Cerebellar nuclear complex (tissue), 1 donor: ENCODE data around the gene RPP30.
"Not testable (repeated sequence)": the region's sequence is repeated elsewhere in the genome, so short reads cannot be mapped to it uniquely, and the experiment has no call there.

Experiments
- DNase-seq, 2 experiments: peaks; one replicate each; lab custom pipeline; 2025; lab: John Stamatoyannopoulos, UW

The RPP30 gene

GRCh38 chr10:90917238-90917967, 45.6 kb downstream of the RPP30 start:
- no peak for DNase-seq

GRCh38 chr10:90917968-90918318, 46.2 kb downstream of the RPP30 start:
- no peak for DNase-seq

DNA sequence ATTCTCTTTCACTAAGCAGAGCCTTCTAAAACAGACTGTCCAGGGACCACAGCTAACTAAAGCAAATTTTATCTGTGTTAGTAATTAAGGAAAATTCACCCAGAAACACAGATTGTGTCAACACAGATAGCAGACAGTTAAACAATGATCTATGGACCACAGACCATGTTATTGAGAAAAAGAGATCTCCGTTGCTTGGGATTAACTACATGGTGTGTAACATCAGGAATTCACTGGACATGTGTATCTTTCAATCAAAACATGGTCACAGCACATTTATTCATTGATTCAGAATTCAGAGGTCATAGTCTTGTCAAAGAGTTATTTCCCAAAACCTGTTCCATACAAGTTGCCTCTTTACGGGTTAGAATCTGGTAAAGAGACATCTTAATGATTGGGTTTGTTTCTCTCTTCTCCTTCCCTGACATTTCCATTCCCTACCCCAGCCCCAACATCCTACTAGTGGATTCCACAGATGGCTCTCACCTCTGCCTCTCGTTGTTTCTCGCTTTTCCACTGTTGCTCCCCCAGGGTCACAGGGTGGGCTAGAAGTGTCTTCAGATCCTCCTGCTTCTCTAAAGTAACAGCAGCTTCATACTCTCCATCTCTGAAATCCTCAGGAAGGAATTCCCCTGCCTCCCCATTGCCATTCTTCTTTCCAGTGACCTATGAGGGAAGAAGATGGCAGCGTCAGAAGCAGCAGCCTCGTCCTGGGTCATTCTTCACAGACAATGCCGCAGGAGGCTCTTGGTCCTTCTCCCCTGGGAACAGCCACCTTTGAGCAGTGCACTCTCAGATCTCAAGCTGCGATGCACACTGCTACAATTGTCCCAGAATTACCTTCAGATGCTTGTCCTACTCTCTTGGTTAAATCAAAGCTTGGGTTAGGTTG, 48.2 kb downstream of the RPP30 start:
- no peak for DNase-seq

DNA sequence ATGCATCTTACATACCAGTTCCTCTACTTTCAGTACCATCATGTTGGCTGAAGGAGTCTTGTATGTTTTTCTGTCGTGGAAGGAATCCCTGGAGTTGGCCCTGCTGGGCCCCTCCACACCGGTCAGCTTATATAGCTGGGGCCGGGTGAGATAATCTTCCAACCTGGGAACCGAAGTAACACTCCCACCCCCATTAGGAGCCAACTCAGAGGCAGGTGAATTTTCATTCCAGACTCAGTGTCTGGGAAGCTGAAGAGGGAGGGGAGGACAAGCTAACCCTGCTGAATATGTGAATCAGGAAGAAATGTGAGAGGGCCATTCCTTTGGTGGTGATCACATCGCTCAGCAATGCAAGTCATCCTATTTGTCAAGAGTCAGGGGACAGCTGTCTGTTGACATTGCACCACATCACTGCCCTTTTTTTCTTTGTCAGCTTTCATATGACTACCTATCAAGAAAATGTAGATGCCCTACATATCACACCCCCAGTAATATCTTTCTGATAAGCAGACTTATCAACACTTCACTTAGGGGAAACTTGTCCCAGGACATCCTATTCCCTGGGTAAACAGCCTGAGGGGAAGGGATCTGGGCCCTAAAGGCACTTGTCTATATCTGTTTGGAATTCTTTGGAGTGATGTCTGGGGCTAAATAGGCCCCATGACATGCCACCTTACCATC, 49.4 kb downstream of the RPP30 start, which contains the start of gene ANKRD1:
TSS of gene ANKRD1 (minus strand) at position 102 of the 681 bp plus-strand sequence. CDS start at position 42, 60 bp downstream.
- no peak for DNase-seq

- no peak for DNase-seq
Measured at GRCh38 chr10:90921906-90922305, 50.1 kb downstream of the RPP30 start.

DNA sequence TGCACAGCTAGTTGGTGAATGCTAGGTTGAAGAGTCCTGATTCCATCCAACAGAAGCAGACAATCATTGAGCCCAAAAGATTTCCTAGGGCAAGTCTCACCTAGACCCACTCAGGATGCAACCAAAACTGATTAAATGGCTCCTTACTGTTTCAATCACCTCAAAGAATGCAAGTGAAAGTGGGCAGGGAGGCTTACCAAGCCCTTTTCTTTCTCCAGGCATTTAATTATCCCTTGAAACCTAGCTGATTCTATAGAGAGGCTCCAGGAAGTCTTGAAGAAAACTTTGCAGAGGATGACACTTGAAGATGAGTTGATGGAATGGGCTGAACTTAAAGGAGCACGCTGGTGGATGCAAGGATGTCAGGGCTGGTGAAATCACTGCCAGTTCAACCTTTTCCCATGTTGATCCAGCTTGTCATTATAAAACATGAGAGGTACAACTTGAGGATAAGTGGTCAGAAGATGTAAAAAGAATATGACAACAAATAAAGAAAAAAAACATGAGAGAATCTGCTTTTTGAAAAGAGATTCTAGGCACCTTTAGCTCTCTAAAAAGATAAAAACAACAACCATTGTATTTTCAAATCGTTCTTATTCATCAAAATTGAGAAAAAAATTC, 51.4 kb downstream of the RPP30 start:
- DNase-seq, result no peak

DNA sequence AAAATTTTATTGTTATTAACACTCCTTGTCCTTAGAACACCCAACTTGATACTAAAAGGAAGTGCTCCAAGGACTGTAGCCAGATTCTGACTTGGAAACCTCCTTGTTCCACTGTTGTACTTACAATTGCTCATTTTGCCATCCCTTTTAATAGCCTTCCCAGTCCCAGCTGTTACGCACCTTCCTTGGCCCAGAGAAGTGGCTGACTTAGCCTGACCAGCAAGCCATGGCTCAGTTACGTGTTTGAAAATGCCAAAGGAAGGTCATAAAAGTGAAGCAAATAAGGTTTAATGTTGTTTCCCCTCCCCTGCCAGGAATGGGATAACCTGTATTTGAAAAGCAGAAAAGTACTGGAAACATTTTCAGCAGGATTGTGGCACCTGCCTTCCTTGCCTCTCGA, 52.8 kb downstream of the RPP30 start:
- DNase-seq, result no peak

DNA sequence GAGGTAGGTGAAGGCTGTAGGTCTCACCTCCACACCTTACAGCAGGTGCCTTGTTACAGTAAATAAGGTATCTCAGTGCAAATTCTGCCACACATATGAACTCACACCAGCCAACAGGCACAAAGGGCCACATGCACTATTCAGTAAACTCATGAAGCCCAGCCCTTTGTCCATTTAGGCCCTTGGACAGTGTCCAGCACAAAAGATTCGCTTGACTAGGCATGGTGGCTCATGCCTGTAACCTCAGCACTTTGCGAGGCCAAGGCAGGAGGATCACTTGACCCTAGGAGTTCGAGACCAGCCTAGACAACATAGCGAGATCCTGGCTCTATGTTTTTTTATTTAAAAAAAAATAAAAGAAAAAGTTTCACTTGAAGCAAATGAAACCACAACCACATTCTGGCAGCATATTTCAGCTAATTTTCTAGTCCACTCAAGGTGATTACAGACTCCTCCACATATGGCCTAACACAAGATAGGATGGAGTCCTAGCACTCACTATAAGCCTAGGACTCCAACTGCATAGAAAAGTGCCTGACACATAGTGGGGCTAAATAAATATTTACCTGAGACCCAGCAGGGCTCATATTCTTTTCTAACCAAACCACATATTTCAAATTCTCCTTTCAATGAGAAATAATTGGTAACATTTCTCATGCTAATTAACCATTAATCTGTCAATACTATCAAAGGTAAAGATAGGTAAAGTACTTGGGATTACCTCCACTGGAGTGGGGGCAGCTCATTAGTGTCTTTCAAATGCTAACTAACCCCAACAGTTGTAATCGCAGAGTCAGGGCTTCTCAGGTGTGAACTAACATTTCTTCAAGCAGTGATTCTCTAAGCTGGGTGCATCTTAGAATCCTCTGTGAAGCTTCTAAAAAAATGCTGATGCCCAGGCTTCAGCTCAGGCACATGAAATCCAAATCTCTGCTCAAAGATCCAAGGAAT, 53.6 kb downstream of the RPP30 start:
- no peak for DNase-seq

GRCh38 chr10:90927293-90927692, 55.5 kb downstream of the RPP30 start:
- DNase-seq, result no peak

DNA sequence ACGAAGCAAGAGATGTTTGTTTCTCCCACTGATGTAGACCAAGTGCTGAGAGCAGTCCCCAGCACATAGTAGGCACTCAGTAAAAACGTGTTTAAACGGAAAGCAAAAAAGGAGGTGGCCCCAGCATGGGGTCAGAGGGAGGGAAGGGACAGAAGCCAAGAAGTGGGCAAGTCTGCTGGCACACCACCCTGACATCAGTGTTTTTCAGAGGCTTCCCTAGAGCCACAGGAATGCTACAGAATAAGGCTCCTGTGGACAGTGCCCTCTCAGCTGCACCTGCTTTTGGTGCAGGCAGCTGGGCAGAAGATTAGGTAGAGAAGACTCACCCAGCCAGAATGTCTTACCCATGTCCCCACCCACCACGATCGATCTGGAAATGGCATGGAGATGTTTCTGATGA, 57.4 kb downstream of the RPP30 start:
- DNase-seq, result no peak

- DNase-seq, result no peak
Measured at GRCh38 chr10:90930070-90930837, 58.5 kb downstream of the RPP30 start.

DNA sequence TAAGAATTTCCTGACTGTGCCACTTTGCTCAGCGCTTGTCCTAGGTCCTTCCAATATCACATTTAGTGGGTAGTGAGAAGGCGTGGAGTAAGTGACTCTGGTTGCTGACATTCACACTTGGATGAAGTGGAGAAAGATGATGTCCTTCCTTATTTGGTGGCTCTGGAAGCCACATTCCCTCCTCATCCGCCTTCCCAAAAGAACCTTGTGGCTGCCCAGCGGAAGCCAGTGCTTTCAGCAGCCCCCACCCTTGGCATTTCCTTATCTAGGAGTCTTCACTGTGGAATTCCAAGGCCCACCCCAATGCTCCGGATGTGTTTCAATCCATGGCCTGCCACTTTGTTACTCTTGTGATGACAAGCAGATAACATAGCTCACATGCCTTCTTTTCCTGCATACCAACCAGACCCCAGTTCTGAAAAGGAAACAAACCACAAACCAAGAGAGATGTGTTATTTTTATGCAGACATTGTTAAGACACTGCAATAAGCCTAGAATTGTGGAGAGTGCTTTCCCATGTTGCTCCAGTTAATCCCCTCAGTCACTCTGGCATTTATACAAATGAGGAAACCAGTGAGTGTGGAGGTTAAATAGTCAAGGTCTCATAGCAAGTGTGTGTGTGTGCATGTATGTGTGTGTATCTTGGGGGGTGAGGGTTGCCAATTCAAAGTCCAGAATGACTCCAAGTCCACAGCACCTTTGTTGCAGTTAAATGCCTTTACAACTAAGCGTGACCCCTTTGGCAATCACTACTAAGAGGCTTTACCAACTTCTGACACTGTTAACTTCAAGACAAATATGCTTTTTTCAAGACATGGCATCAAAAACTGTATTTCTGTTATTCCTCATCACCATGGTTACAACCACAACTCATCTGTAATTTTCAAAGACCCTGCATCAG, 59.4 kb downstream of the RPP30 start:
- DNase-seq, result no peak

DNA sequence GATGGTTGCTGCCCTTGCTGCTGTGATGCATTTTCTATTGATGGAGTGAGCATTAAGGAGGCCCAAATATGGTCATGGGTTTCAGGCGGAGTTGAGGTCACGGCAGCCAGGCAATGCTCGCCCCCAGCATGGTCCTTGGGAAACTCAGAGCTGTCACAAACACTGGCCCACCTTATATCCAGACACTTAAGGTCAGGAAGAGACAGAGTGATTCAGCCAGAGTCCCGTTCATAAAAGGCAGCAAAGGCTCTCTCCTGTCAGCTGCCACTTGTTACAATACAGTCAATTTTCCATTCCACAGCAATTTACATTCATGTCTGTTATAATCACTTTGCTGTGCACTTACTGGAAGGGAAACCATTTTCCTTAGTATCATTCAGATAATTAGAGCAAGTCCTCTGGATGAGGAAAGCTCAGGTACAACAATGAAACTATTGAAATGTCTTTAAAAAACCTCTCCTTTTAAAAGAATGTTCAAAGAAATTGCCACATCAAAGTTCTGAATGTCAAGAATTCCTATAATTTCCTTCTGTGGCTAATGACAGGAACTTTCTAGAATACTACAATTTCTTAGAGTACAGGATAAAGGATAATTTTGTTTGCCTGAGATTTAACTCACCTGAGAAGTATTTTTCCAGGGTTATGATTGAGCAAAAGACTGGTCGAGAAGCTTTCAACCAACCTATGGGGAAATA, 64.0 kb downstream of the RPP30 start:
- DNase-seq, result no peak

- DNase-seq, result no peak
Measured at GRCh38 chr10:90936276-90936659, 64.5 kb downstream of the RPP30 start.

- no peak for DNase-seq
Measured at GRCh38 chr10:90937645-90938258, 66.0 kb downstream of the RPP30 start.

- DNase-seq, result no peak
Measured at GRCh38 chr10:90939116-90939515, 67.3 kb downstream of the RPP30 start.

DNA sequence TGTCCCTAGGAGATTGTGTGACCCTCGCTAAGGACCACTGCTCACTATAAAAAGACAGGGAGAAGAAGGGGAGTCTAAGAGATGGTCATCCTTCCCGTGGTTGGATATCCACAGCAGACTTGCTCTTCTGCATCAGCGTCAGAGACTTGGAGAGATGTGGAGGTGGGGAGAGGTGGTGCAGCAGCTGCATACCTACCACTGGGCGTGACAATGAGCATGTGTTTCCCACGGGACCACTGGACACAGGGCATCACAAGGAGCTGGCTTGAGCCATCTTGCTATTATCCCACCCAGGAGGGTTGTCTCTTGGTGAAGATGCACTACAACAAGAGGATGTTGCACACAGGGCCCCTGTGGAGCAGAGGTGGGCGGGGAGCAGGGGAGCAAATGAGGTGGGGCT, 67.9 kb downstream of the RPP30 start:
- DNase-seq, result no peak

- DNase-seq, result not testable (repeated sequence)
Measured at GRCh38 chr10:90942980-90943379, 71.2 kb downstream of the RPP30 start.
